Suppressor macrophage treated with lipopolysaccharide for 4 hours (primary cell): ENCODE measurements around the gene MAGI2.

Experiments
- DNase-seq: peaks from one replicate; pipeline ENCODE4 v3.0.0-alpha.2; 2020

MAGI2 gene

DNA sequence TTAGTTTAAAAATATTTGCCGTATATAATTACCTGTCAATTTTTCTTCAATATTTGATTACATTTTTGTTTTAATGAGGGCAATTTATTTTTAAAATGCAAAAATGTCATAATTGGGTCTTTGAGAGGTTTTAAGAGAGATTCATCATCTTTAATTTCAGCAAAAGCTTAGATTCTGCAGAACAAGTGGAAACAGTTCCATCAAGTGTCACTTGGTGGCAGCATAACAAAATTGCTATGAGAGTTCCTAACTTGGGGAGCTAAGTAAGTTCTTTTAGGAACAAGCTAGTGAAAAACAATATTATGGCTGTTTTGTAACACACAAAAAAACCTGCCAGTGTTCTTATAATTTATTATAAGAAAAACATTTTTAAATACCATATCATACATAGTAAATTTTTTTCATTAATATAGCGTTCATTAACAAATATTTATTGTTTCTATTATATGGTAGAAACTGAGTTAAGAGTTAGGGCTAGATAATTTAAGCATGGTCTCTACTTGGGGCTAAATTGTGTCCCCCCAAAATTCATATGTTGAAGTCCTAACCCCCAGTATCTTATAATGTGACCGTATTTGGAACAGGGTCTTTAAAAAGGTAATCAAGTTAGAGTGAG lies 155.2 kb downstream of the MAGI2 start:
- peak; percentile 56 for DNase-seq

DNA sequence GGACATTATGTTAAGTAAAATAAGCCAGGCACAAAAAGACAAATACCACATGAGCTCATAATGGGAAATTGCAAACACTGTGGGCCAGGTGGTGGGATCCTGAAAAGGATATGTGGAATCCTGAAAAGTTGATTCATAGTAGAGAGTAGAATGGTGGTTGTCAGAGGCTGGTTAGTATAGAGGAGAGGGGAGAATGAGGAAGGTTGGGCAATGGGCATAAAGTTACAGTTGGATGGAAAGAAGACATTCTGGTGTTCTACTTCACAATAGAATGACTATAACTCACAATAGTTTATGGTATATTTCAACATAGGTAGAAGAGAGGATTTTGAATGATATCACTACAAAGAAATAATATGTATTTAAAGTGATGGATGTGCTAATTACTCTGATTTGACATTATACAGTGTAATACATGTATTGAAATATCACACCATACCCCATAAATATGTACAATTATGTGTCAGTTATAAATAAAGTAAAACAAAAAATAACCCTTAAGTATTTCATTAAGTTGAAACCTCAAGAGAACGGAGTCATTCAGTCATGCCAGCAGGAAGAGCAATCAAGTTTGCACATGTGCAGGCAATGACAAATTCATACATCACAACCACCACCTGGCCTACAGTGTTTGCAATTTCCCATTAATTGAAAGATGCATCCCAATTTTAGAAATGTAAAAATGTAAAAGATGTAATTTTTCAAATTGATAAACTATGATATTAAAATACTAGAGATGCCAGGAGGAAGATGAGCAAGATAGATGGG lies 156.7 kb downstream of the MAGI2 start:
- DNase-seq = no peak

DNA sequence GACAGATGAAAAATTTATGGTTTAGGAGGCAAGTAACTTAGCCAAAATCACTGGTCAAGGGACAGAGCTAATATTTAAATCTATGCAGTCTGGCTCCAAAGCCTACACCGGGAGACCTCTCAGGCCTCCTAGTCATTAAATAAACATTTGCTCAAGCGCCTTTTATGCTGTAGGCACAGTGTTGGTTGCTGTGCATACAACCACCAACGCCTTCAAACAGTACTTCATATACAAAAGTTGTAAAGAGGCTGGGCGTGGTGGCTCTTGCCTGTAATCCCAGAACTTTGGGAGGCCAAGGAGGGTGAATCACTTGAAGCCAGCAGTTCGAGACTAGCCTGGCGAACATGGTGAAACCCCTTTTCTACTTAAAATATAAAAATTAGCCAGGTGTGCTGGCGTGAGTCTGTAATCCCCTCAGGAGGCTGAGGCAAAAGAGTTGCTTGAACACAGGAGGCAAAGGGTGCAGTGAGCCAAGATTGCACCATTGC lies 159.8 kb downstream of the MAGI2 start:
- no peak for DNase-seq

DNA sequence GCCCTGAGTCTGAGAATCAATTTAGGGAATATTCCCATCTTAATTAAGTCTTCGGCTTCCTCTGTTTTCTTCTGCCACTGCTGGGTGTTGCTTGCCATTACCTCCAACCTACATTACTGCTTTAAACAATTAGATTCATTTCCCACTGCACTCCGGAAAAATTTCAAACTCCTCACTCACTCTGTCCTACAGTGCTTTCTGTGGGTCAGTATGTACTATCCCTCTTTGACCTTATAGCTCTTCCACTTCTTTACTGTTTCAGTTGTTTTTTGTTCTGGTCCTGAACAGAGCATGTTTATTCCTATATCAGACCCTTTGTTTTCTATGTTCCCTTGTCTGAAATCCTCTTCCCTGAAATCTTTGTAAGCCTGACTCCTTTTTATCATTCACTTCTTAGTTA lies 160.6 kb downstream of the MAGI2 start:
- DNase-seq = no peak

DNA sequence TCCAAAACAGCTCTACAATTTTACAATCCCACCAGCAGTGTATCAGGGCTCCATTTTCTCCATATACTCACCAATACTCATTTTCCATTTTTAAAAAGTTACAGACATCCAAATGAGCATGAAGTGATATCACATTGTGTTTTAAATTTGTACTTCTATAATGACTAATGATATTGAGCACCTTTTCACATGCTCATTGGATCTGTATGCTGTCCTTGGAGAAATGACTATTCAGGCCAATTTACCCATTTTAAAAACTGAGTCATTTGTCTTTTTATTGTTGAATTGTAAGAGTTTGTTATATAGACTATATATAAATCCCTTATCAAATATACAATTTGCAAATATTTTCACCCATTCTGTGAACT lies 162.0 kb downstream of the MAGI2 start:
- DNase-seq = no peak

DNA sequence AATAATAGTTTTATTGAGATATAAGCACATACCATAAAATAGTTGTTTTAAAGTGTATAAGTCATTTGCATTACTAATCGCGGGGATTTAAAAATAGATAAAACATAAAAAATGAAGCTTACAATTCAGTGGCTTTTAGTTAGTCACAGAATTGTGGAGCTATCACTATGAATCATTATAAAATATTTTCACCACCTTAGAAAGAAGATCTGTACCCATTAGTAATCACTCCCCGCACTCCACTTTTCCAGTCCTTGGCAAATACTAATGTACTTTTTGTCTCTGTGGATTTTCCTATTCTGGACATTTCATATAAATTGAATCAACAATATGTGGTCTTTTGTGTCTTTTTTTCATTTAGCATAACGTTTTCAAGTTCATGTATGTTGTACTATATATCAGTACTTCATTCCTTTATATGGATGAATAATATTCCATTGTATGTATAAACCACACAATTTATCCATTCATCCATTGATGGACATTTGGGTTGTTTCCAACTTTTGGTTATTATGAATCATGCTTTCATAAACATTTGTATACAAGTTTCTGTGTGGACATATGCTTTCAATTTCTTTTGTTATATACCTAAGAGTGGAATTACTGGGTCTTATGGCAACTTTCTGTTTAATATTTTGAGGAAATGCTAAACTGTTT lies 162.5 kb downstream of the MAGI2 start:
- no peak for DNase-seq

DNA sequence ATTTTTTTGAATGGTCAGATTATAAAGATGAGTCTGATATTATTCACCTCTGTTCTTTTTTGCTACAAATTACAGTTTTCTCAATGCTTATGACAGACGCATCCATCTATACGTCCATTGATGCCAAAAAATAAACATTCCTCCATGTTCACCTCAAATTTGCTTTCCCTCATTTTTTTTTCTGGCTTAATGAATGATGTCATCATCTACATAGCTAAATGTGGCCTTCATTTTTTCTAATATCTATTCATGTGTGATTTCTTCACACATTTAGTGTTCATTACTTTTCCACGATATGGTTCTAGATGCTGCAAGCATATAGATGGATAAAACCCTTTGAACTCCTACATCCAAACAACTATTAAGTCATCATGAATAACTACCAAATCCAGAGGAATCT lies 163.1 kb downstream of the MAGI2 start:
- no peak for DNase-seq

DNA sequence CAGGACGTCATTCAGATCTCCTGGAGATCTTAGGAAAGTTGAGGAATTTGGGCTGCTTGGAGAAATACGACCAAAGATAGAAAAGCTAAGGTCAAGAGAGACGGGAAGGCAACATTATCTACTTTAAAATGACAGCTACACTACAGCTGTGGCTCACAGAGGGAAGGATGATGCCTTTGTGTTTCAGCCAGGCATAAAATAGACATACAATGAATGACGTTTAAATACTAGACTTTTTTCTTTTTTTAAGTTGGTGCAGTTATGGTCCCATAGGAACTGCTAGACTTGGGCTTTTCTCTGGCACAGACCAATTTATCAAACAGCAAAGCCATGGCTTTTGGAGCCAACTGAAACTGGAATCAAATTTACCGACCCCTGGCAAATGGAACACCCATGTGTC lies 164.8 kb downstream of the MAGI2 start:
- DNase-seq = no peak

DNA sequence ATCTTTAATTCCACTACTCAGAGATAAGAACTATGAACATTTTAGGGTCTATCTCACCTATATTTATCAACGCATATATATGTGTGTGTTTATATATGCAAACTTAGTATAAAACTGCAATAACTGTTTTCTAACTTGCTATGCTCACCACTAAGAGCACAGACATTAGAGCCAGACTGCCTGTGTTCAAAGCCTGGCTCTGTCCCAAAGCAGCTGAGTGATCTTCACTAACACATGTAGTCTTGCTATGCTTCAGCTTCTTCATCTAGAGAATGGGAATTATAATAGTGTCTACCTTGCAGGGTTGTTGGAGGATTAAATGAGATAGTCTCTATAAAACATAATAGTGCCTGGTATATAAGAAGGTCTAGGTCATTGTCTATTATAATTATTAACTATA lies 165.5 kb downstream of the MAGI2 start:
- no peak for DNase-seq

DNA sequence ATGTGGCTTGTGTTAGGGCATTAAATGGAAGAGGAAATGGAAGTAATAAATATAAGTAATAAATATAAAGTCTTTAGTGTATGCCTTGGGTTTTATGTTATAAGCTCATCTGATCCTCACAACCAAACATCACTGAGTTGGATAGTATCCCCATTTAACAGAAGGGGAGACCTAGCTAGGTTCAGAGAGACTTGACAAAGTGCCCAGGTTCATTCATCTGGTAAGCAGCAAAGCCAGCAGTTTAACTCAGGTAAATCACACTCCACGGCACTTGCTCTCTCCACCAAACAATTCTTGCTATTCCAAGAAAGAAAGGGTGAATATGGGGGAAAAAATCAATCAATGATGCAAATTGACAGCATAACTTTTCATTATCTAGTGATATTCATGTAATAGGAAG lies 167.3 kb downstream of the MAGI2 start:
- DNase-seq = no peak

DNA sequence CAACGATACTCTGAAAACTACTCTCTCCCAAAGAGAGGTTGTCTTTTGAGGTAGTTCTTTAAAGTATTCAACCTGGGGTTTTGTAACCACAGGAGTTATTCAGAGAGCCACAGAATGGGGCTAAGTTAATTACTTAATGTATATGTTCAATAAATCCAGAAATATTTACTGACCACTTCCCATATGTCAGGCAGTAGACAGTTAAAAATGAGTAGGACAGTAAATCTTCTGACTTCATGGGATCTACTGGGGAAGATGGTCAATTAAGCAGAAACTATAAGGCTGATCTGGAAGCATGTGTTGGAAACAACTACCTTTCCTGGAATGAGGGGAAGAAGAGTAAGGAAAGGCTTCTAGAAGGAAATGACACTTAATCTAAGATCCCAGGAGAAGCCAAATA lies 167.7 kb downstream of the MAGI2 start:
- DNase-seq = no peak

DNA sequence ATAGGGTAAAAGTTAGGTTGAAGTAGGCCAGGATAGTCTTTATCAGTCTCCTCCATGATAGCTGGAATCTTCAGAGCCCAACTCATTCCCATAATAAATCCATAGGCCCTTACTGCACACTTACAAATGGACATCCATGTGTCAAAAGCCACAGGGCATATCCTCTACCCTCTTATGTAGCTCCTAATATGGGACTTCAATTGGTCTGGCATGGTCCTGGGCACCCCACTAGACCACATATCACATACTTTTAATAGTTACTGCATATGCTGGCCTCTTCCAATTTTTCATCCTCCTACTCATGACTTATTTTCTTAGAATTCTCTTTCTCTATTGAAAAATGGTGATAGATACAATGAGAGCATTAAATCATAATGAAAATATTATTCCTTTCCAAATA lies 169.3 kb downstream of the MAGI2 start:
- DNase-seq = no peak

DNA sequence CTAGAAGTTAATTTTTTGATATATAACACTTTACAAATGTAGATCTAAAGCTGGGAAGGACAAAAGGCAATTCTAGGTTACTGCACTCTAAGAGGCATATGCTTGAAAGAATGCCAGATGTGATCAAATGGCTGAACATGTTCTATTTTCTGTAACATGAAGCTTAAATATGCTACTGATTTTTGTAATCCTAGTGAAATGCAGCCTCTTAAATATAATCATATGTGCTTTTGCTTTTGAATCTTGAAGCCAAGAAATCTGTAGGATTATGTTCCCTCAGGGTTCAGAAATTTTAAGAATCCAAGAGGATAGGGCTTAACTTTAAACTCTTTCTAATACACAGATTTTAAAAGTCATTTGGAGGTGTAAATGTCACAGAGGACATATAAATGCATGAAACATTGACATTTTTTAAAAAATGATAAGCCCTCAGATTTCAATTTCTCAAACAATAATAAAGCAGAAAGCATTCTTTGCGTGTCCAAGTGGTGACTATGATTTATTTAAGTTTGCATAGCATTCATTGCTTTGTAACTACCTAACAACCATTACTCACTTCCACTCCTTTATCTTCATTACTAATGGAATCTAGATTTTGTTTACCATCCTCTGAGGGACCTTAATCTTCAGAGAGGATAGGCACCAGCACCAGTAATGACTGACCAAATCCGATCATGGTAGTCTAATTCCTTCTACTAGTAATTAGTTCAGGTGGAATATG lies 170.4 kb downstream of the MAGI2 start:
- no peak for DNase-seq

DNA sequence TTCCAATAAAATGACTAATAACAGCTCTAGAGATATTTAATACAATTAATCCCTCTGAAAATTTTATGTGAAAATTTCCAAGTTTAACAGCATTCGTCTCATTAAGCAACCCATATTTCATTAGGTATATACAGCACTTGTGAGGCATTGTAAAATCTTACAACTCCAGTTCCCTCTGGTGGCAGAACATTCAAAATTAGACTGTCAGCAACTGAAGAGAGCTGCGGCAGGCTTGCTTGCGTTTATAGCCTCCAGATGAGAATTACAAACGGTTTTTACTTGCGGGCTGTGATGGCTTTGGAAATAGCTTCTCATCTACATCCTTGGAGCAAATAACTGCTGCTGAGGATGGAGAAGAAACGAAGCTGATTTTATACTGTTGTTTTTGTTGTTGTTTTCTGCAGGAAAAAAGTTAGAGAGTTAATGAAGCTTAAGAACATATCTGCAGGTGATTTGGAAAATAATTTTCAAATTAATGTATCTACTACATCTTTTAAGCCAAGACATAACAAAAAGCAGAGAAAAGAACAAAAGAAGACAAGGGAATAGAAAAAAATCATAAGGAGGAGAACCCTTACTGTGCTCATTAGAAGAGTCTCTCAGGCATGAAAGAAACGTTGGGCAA lies 171.3 kb downstream of the MAGI2 start:
- DNase-seq = peak; percentile 4

DNA sequence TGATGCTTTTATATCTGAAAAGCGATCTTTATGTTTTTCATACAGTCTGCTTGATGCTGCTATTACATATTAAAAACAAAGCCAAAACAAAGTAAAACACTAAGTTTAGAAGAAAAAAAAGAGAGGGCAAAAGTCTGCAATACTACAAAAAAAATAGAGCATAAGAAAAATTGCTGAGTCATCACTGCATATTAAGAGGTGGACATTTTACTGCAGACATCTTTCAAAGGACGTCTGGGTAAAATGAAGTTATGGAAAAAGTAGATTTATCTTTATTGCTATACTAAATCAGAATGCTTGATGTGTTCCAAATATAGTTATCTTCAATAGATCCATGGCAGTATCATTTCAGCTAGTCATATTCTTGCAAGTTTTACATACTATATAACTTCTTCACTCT lies 172.0 kb downstream of the MAGI2 start:
- no peak for DNase-seq

DNA sequence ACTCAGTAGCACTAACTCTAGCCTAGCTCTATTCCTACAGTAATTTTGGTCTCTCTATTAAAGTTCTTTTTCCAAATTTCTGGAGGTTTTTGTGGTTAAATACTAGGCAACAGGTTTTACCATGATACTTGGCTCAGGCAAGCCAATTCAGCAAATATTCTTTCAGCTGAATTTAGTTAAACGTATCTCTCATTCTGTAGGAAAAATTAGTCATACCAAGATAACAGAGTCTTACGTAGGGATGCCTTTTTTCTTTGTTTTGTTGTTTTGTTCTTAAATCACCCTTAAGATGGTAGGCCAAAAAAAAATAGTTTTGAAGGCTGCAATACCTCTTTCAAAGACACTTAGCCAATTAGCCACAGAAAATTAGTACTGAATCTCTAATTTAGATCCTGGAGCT lies 180.5 kb downstream of the MAGI2 start:
- no peak for DNase-seq

DNA sequence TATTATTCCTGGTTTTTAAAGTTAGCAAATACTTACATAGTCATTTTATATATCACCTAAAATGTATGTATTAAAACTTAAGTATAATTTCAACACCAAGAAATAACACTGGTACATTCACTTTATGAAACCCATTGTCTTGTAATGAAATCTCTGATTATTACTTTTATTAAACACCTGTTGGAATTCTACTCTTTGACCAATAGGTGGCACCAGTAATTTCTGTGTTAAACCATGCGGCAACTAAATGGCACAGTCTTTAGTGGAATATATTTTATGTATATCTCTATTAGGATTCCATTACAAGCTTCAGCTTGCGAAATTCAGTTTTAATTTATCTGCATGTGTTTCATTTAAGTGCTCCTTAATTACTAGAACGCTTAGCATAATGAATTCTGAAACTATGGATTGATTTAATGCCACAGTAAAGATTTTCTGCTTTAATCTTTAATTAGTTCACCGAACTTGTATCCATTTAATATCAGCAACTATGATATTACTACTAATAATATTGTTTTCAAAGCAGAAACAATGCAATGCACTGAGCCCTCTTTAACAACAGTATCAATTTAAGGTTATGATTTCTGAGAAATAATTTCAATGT lies 181.3 kb downstream of the MAGI2 start:
- DNase-seq = peak; percentile 57

DNA sequence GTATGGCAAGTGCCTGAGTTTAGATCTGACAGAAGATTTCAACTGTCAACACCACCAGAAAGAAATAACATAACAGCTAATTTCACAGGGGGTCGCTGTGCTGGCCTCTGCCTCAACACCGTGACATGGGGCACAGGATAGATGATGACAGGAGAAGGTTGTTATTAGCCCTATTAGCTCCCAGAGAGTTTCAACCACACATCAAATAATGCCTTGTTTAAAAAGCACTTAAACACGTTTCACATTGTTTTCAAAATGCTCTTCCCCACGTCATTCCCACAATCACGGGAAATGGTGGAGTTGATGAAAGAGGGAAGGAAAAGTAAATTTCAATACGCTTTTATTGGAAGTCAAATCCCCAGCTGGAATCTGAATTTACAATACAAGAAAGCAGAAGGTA lies 184.7 kb downstream of the MAGI2 start:
- DNase-seq = no peak

DNA sequence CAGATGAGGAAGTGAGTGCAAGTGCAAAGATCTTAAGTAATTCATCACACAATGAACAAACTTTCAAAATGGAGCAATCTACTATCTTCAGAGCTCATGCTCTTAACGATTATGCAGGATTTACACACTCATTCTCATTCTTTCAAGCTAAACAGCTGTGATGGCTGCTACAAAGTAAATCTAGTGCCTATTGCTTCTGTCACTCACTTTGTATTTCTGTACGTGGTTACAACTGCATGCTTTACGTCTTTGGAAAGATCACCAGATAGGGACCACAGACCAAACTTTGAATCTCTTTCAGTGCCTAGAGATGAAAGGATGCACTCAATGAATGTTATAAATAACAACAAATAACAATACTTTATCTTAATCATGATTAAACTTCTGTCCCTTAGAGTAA lies 194.6 kb downstream of the MAGI2 start:
- no peak for DNase-seq

DNA sequence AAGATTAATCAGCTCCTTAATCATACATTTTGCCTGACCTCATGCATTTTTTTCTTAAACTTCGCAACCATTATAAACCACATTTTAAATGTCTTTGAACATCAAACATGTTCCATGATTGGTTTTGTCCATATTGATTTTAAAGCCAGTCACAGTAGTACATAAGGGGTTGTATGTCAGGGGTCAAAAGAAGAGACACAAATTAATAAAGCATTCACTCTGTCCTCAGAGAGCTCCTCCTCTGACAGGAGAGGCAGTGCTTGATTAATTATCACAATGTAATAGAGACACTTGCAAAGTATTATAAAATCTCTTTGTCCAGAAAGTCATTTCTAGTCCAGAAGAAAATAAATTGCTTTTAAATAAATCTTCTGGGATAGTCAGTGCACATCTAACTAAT lies 195.5 kb downstream of the MAGI2 start:
- no peak for DNase-seq

DNA sequence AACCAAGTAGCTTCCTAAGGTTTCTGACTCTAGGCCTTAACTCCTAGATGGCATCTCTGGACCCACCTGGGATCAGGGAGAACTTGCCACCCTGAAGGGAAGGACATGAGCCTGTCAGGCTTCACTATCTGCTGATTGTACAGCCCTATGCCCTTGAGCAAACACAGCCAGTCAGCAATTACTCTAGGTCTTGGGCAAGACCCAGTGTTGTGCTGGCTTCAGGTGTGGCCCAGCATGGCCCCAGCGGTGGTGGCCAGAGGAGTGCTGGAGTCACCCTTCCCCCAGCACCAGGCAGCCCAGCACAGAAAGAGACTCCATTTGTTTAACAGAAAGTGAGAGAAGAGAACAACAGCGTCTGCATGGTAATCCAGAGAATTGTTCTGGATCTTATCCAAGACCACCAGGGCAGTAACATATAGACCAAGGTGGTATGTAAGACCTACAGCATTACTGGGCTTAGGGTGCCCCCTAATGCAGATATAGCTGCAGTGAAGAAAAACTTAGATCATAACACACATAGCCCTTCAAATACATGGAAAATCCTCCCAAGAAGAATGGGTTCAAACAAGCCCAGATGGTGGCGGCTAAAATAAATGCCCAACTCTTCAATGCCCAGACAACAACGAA lies 207.7 kb downstream of the MAGI2 start:
- DNase-seq = no peak

DNA sequence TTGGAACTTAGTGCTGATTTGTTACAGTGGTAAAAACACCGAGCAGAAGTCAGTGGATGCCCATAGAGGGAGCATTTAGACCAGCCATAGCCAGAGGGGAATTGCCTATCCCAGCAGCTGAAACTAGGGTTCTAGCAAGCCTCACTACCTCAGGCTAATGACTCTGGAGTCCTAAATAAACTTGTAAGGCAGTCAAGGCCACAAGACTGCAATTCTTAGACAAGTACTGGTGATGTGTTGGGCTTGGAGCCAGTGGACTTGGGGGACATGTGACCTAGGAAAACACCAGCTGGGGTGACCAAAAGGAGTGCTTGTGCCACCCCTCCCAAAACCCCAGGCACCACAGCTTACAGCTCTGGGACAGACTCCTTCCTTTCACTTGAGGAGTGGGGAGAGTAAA lies 209.0 kb downstream of the MAGI2 start:
- DNase-seq = no peak
